ENCODE data around the gene TPI1. TPM values are rescaled to one million over a fixed set of nuclear protein-coding genes. Genes with fewer than 3 reads are reported as not detected.

Gene TPI1
- total and polyA plus RNA-seq, 2 donors (not counting 3 experiments of a cell fraction or from before 2014, with no cell fraction given) = 643 to 1,816 TPM

DNA sequence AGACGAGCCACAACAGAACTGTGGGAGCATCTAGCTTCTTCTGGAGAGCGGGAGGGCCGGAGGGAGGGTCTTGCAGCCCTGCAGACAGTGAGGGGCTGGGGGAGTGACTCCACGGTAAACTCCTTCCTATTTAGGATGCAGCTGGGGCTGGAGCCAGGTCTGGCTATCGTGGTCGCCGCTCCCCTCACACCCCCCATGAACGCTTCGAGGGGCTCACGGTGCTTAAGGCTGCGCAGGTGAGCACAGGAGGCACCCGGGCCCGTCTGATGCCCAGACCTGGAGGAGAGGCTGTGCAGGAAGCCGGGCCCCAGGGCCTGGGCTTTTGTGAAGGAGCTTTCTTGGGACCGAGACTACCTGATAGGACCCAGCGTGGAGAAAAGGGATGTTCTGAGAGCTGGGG, 30.5 kb upstream of the TPI1 start:
- H3K4me2 ChIP-seq (ENCODE audit: insufficient read depth, low read length) = no peak overlapping the region
- no TSS peak for BruUV-seq (replicated peaks)
- H3K4me3 ChIP-seq (replicated peaks in 1 of 3; ENCODE audit: insufficient read depth in 1 of 3, low read depth in 1 of 3, low read length in 3 of 3) = no peak overlapping the region
- no peaks in the 10 kb centered on the region for H4K20me1 ChIP-seq (replicated peaks; ENCODE audit: control insufficient read depth, extremely low read depth, insufficient read depth, low read length)
- ChIA-PET CTCF (interaction anchor here (1.0 to 1.6 kb wide), 3 partner anchors 12 to 100 kb away, joined by 3 to 4 read pairs (median 3); partner anchors contain the start of gene SPSB2), POLR2A (no interaction called here)
- intact Hi-C loops (cut with micrococcal nuclease) = no loop called here
- no peaks in the 10 kb centered on the region for H3K9me1 ChIP-seq (replicated peaks; ENCODE audit: control insufficient read depth, extremely low read depth, insufficient read depth, low read length)
- H3K36me3 ChIP-seq (ENCODE audit: control insufficient read depth in 2 of 2, extremely low read depth in 1 of 2, insufficient read depth in 2 of 2, low read length in 2 of 2) = peaks cover 4 to 54% of the 10 kb centered on the region in 2 experiments
- dilution Hi-C loops (cut with MboI; ENCODE audit: extremely low pct_ligation_motif_present, low sequenced_read_pairs) = no loop called here
- H3K9ac ChIP-seq (replicated peaks; ENCODE audit: extremely low read depth, insufficient read depth, low read length) = no peak overlapping the region
- no peaks in the 10 kb centered on the region for H3K9me3 ChIP-seq (replicated peaks; ENCODE audit: control insufficient read depth, insufficient read depth, low read length)
- TF ChIP-seq CTCF (IDR thresholded peaks at IDR 0.05; ENCODE audit: extremely low read depth in 1 of 2, insufficient read depth in 1 of 2, low read depth in 1 of 2, low read length in 2 of 2) (no peak), FOS (IDR thresholded peaks at IDR 0.05; ENCODE audit: borderline replicate concordance, insufficient read depth, low read length) (no peak), GATA2 (IDR thresholded peaks at IDR 0.05; ENCODE audit: insufficient read depth, insufficient read length, low read depth, low read length) (no peak), JUN (IDR thresholded peaks at IDR 0.05; ENCODE audit: borderline replicate concordance, insufficient read depth, insufficient read length, low read depth) (no peak), POLR2A (IDR thresholded peaks at IDR 0.05; ENCODE audit: low read depth, low read length) (no peak), POLR2AphosphoS5 (IDR thresholded peaks at IDR 0.05; ENCODE audit: insufficient read depth, low read depth, low read length) (no peak), EZH2 (IDR thresholded peaks at IDR 0.05; ENCODE audit: borderline replicate concordance, low read depth, low read length, severe bottlenecking) (no peak), MYC (IDR thresholded peaks at IDR 0.05; ENCODE audit: low read depth, low read length) (no peak)
- TF ChIP-seq, protein P1, sequence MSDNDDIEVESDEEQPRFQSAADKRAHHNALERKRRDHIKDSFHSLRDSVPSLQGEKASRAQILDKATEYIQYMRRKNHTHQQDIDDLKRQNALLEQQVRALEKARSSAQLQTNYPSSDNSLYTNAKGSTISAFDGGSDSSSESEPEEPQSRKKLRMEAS (IDR thresholded peaks at IDR 0.05; ENCODE audit: insufficient read depth, insufficient read length) = no peak
- H2AFZ ChIP-seq (ENCODE audit: low read depth, low read length) = no peak overlapping the region
- no peaks in the 10 kb centered on the region for H3K79me2 ChIP-seq (ENCODE audit: control insufficient read depth, insufficient read depth, low read length)
- DNase-seq (ENCODE audit: low read depth, low spot score) (no peak), FAIRE-seq (no peak)
- H3K27ac ChIP-seq (ENCODE audit: insufficient read depth, low read depth, low read length) = no peak overlapping the region
- peaks cover 1% of the 10 kb centered on the region for H3K4me1 ChIP-seq (ENCODE audit: control insufficient read depth, extremely low read depth, insufficient read depth, low read length)
- H3K27me3 ChIP-seq (ENCODE audit: control insufficient read depth in 2 of 2, insufficient read depth in 2 of 2, low read length in 2 of 2) = no peaks in the 10 kb centered on the region
